Panc1 (cell line): ENCODE results near the gene ENGASE. TPM values are rescaled to one million over a fixed set of nuclear protein-coding genes. Genes with fewer than 3 reads are reported as not detected.

ENCODE experiments used
- ATAC-seq: fragments of 200-7000 bp; cut with Tn5 transposase; 2 replicates; pipeline ENCODE4 v1.9.1; 2020; ENCODE audit warnings: mild to moderate bottlenecking, moderate library complexity
- BruUV-seq: library from RNA; stranded (reverse); fragments of 400-500 nt; replicated peaks from 2 replicates; lab custom pipeline; 2021; lab: Mats Ljungman, UMichigan
- CTCF ChIA-PET: fragments of 300-600 bp; sonication (Branson Sonifier 250); formaldehyde crosslinking; loops from one replicate; lab custom pipeline; 2022; ENCODE audit warnings: antibody characterized with exemption; lab: Charles Lee
- POLR2A ChIA-PET: fragments of 300-600 bp; sonication (Branson Sonifier 250); formaldehyde crosslinking; loops from one replicate; lab custom pipeline; 2022; ENCODE audit warnings: antibody characterized with exemption; lab: Charles Lee
- DNase-seq: peaks from one replicate; pipeline ENCODE4 v3.0.0-alpha.2; 2010; ENCODE audit warnings: low read depth, low spot score
- H3K27ac ChIP-seq: 2 replicates; pipeline ENCODE4 v1.5.1; 2011; ENCODE audit warnings: mild to moderate bottlenecking, low read length, inconsistent platforms
- H3K27me3 ChIP-seq: fragments of 200-500 bp; sonication (Bioruptor generic); 2 replicates; pipeline ENCODE4 v1.6.0; 2014; ENCODE audit warnings: low read length, inconsistent platforms; ENCODE audit not compliant: control insufficient read depth, insufficient read depth
- H3K36me3 ChIP-seq: fragments of 200-500 bp; sonication (Bioruptor generic); 2 replicates; pipeline ENCODE4 v1.5.1; 2014; ENCODE audit warnings: inconsistent platforms, mild to moderate bottlenecking, low read length, moderate library complexity; ENCODE audit not compliant: control insufficient read depth, insufficient read depth
- H3K4me1 ChIP-seq: 2 replicates; pipeline ENCODE4 v1.5.1; 2011; ENCODE audit warnings: inconsistent platforms, mild to moderate bottlenecking, low read length, moderate library complexity; ENCODE audit not compliant: control insufficient read depth, insufficient read depth
- H3K4me3 ChIP-seq, 2 experiments: 2 replicates each; pipeline ENCODE4 v1.5.1; 2011 to 2012; ENCODE audit warnings: low read depth in 2 of 2, low read length in 2 of 2, mild to moderate bottlenecking in 2 of 2, inconsistent platforms in 1 of 2, moderate library complexity in 1 of 2
- H3K9me3 ChIP-seq: fragments of 200-500 bp; sonication (Bioruptor generic); 2 replicates; pipeline ENCODE4 v1.5.1; 2014; ENCODE audit warnings: low read depth, mild to moderate bottlenecking, inconsistent platforms, low read length, moderate library complexity; ENCODE audit not compliant: control insufficient read depth, insufficient read depth
- POLR2AphosphoS5 ChIP-seq: IDR thresholded peaks from 2 replicates; pipeline ENCODE4 v1.6.1; 2012; ENCODE audit warnings: mild to moderate bottlenecking, low read depth, low read length, moderate library complexity
- SIN3A ChIP-seq: IDR thresholded peaks from 2 replicates; pipeline ENCODE4 v1.6.1; 2012; ENCODE audit warnings: low read depth, mild to moderate bottlenecking, low read length, moderate library complexity, borderline replicate concordance; ENCODE audit not compliant: insufficient read depth
- TCF7L2 ChIP-seq: IDR thresholded peaks from 2 replicates; pipeline ENCODE4 v1.6.1; 2011; ENCODE audit warnings: mild to moderate bottlenecking, low read depth, low read length, inconsistent platforms
- in situ Hi-C: cut with HindIII; loops from 2 replicates; pipeline ENCODE4 v1.10.0; 2016; ENCODE audit warnings: low sequenced_read_pairs, low pct_unique_long_range_greater_than_20kb
- intact Hi-C: fragments of 100-400 bp; cut with micrococcal nuclease; formaldehyde crosslinking; loops from one replicate; pipeline ENCODE4 v1.10.0; 2022; ENCODE audit not compliant: unreplicated experiment
- total RNA-seq: library from RNA; stranded (reverse); gene quantifications from one replicate; pipeline ENCODE4 v1.2.1, GENCODE V29; 2021; ENCODE audit not compliant: unreplicated experiment
- TF ChIP-seq, protein P1 (sequence below): fragments of 450-650 bp; IDR thresholded peaks from 2 replicates; pipeline ENCODE4 v1.5.1; 2017; ENCODE audit warnings: mild to moderate bottlenecking
- TF ChIP-seq, protein P2 (sequence below), 2 experiments: IDR thresholded peaks; 2 replicates each; pipeline ENCODE4 v1.6.1; 2011 to 2012; ENCODE audit warnings: low read depth in 2 of 2, control low read depth in 1 of 2, low read length in 1 of 2, mild to moderate bottlenecking in 1 of 2, moderate library complexity in 1 of 2; ENCODE audit not compliant: insufficient read depth in 1 of 2

Gene ENGASE
- total RNA-seq, 1 experiment from 2014 or later: 32.3 TPM

DNA sequence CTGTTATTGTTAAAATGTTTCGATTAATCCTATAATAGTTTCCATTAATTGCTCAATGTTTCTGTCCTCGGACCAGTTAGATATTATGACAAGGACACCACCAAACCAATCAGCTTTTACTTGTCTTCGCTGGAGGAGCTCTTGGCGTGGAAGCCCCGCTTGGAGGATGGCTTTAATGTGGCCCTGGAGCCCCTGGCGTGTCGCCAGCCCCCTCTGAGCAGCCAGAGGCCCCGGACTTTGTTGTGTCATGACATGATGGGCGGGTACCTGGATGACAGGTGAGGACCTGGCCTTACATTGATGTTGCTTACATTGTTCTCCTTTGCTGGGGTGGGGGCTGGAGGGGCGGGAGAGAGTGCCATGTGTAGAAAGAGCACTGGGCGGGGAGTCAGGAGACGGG is 3.0 kb downstream of the ENGASE start:
- no peaks in the 10 kb centered on the region for H3K36me3 ChIP-seq
- ChIA-PET POLR2A (no interaction called here), CTCF (interaction anchor here (0.6 kb wide), 1 partner anchor 36 kb away, joined by 5 read pairs; no protein-coding TSS in a partner anchor)
- peaks cover 5% of the 10 kb centered on the region; the same call in 1 of the 2 replicates for H3K4me1 ChIP-seq
- intact Hi-C loops (no loop called here), in situ Hi-C loops (no loop called here)
- ATAC-seq: no peak
- BruUV-seq: no TSS peak
- no peak for DNase-seq
- H3K9me3 ChIP-seq: no peaks in the 10 kb centered on the region
- TF ChIP-seq POLR2AphosphoS5: no peak
- H3K27me3 ChIP-seq: no peaks in the 10 kb centered on the region
- no peak overlapping the region for H3K27ac ChIP-seq
- no peak overlapping the region for H3K4me3 ChIP-seq

DNA sequence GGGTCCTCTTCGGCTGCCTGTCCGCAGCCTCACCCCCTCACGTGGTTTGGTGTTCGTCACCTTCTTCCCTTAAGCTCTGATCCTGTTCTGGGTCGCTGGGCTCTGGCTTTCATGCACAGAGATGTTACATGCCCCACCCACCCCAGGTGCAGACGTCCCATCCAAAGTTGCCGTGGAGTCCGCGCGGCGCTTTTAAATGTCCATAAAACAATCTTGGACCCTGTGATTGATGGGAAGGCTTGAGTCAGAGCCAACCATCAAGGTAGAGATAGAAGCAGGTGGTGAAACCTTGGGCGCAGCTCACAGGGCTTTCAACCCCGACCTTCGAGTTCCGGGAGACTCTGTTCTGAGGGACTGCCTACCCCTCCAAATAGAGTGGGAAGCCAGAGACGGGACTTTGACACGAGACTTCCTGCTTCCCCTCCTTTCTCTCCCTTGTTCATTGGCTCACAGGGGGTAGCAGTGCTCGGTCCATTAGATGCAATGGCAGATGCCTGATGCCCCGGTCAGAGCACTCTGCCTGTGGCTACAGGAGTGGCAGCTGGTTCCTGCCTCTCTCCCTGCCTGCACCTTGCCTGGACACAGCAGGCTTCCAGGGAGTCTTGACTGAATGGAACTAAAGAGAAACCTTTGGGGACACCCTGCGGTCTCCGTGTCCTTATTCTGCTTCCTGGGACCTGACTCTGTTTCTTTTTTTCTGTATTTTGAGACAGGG is 4.0 kb downstream of the ENGASE start:
- DNase-seq (no peak), ATAC-seq (no peak)
- Histone ChIP-seq H3K4me1 (peaks cover 5% of the 10 kb centered on the region; the same call in 1 of the 2 replicates), H3K27me3 (no peaks in the 10 kb centered on the region), H3K36me3 (no peaks in the 10 kb centered on the region), H3K9me3 (no peaks in the 10 kb centered on the region), H3K27ac (no peak overlapping the region), H3K4me3 (no peak overlapping the region)
- in situ Hi-C loops (no loop called here), intact Hi-C loops (no loop called here)
- TF ChIP-seq TCF7L2 (no peak), POLR2AphosphoS5 (no peak), SIN3A (no peak)
- TF ChIP-seq, protein P1, sequence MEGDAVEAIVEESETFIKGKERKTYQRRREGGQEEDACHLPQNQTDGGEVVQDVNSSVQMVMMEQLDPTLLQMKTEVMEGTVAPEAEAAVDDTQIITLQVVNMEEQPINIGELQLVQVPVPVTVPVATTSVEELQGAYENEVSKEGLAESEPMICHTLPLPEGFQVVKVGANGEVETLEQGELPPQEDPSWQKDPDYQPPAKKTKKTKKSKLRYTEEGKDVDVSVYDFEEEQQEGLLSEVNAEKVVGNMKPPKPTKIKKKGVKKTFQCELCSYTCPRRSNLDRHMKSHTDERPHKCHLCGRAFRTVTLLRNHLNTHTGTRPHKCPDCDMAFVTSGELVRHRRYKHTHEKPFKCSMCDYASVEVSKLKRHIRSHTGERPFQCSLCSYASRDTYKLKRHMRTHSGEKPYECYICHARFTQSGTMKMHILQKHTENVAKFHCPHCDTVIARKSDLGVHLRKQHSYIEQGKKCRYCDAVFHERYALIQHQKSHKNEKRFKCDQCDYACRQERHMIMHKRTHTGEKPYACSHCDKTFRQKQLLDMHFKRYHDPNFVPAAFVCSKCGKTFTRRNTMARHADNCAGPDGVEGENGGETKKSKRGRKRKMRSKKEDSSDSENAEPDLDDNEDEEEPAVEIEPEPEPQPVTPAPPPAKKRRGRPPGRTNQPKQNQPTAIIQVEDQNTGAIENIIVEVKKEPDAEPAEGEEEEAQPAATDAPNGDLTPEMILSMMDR: no peak
- TF ChIP-seq, protein P2, sequence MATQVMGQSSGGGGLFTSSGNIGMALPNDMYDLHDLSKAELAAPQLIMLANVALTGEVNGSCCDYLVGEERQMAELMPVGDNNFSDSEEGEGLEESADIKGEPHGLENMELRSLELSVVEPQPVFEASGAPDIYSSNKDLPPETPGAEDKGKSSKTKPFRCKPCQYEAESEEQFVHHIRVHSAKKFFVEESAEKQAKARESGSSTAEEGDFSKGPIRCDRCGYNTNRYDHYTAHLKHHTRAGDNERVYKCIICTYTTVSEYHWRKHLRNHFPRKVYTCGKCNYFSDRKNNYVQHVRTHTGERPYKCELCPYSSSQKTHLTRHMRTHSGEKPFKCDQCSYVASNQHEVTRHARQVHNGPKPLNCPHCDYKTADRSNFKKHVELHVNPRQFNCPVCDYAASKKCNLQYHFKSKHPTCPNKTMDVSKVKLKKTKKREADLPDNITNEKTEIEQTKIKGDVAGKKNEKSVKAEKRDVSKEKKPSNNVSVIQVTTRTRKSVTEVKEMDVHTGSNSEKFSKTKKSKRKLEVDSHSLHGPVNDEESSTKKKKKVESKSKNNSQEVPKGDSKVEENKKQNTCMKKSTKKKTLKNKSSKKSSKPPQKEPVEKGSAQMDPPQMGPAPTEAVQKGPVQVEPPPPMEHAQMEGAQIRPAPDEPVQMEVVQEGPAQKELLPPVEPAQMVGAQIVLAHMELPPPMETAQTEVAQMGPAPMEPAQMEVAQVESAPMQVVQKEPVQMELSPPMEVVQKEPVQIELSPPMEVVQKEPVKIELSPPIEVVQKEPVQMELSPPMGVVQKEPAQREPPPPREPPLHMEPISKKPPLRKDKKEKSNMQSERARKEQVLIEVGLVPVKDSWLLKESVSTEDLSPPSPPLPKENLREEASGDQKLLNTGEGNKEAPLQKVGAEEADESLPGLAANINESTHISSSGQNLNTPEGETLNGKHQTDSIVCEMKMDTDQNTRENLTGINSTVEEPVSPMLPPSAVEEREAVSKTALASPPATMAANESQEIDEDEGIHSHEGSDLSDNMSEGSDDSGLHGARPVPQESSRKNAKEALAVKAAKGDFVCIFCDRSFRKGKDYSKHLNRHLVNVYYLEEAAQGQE (IDR thresholded peaks at IDR 0.05; ENCODE audit: insufficient read depth in 1 of 2, low read depth in 2 of 2, low read length in 1 of 2): no peak
- BruUV-seq: no TSS peak
- ChIA-PET POLR2A (no interaction called here), CTCF (no interaction called here)

DNA sequence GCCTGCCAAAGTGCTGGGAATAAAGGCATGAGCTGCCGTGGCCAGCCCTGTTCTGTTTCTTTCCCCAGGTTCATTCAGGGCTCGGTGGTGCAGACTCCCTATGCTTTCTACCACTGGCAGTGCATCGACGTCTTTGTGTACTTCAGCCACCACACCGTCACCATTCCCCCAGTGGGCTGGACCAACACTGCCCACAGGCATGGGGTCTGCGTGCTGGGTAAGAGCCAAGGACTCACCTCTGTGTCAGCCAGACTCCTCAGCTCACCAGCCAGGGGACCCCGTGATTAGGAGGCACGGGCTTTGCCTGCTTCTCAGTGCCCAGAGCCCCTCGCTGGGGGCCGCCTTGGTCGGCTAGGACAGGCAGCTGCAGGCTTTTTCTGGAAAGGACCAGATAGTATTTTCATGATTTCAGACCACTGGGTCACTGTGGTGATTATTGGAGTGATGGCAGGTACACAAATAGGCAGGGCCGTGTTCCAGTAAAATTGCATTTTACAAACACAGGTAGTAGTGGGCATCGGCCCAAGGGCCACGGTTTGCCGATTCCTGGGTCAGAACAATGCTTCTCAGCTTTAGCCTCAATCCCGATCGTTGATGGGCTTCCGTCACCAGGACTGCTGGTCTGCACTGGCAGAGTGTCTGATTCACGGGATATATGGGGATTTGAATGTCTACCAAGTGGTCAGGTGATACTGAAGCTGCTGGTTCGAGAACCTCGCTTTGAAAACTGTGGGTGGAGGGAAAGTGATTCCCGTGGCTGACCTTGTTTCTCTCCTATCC is 5.0 kb downstream of the ENGASE start:
- intact Hi-C loops (no loop called here), in situ Hi-C loops (no loop called here)
- H3K9me3 ChIP-seq: no peaks in the 10 kb centered on the region
- no peak for DNase-seq
- no peak for TF ChIP-seq TCF7L2
- TF ChIP-seq, protein P1: no peak
- TF ChIP-seq SIN3A: no peak
- TF ChIP-seq, protein P2 (IDR thresholded peaks at IDR 0.05; ENCODE audit: insufficient read depth in 1 of 2, low read depth in 2 of 2, low read length in 1 of 2): no peak
- TF ChIP-seq POLR2AphosphoS5: no peak
- CTCF ChIA-PET: no interaction called here
- H3K4me1 ChIP-seq: 0 out of 2 replicates have a peak, but pooled peaks cover 5% of the 10 kb centered on the region
- no peak overlapping the region for H3K4me3 ChIP-seq
- no peak overlapping the region for H3K27ac ChIP-seq
- no peaks in the 10 kb centered on the region for H3K27me3 ChIP-seq
- ATAC-seq: no peak
- POLR2A ChIA-PET: no interaction called here
- no TSS peak for BruUV-seq
- no peaks in the 10 kb centered on the region for H3K36me3 ChIP-seq
